Spleen (tissue), 11 donors: Measurements from ENCODE around the gene SLC35F1. TPM values are rescaled to one million over a fixed set of nuclear protein-coding genes. Genes with fewer than 3 reads are reported as not detected.

Source experiments
- DNase-seq: peaks from one replicate; pipeline ENCODE4 v3.0.0-alpha.2; 2020
- H3K27ac ChIP-seq, 8 donors: fragments of 200-600 bp; sonication (generic) in 7 of 8; 1 replicate in 4 of 8; 2 replicates in 4 of 8; pipeline versions ENCODE4 v1.5.0 to v1.8.0; 2016 to 2021; ENCODE audit warnings: inconsistent platforms in 4 of 8, mild to moderate bottlenecking in 4 of 8, moderate library complexity in 1 of 8
- H3K27me3 ChIP-seq, 7 donors: fragments of 200-600 bp; sonication (generic) in 6 of 7; replicated peaks in 1 of 7; 1 replicate in 4 of 7; 2 replicates in 3 of 7; pipeline versions ENCODE4 v1.5.0 to v1.8.0; 2016 to 2021; ENCODE audit warnings: inconsistent platforms in 3 of 7, mild to moderate bottlenecking in 1 of 7
- H3K36me3 ChIP-seq, 6 donors: fragments of 200-600 bp; sonication (generic) in 5 of 6; 1 replicate in 4 of 6; 2 replicates in 2 of 6; pipeline versions ENCODE4 v1.5.0 to v1.8.0; 2016 to 2021; ENCODE audit warnings: inconsistent platforms in 2 of 6
- H3K4me1 ChIP-seq, 6 donors: fragments of 200-600 bp; sonication (generic) in 5 of 6; 1 replicate in 3 of 6; 2 replicates in 3 of 6; pipeline versions ENCODE4 v1.5.0 to v1.8.0; 2016 to 2021; ENCODE audit warnings: inconsistent platforms in 3 of 6
- H3K4me3 ChIP-seq, 8 donors: fragments of 200-600 bp; sonication (generic) in 7 of 8; 1 replicate in 4 of 8; 2 replicates in 4 of 8; pipeline versions ENCODE4 v1.5.0 to v1.8.0; 2016 to 2021; ENCODE audit warnings: inconsistent platforms in 4 of 8, mild to moderate bottlenecking in 4 of 8, moderate library complexity in 2 of 8
- H3K9me3 ChIP-seq, 8 donors: fragments of 200-600 bp; sonication (generic) in 7 of 8; 1 replicate in 4 of 8; 2 replicates in 4 of 8; pipeline versions ENCODE4 v1.5.0 to v1.8.0; 2016 to 2021; ENCODE audit warnings: inconsistent platforms in 4 of 8
- POLR2A ChIP-seq, 3 donors: fragments of 450-650 bp; IDR thresholded peaks; one replicate each; pipeline ENCODE4 v1.5.1; 2017; ENCODE audit warnings: antibody characterized with exemption in 3 of 3, mild to moderate bottlenecking in 1 of 3
- POLR2AphosphoS5 ChIP-seq, 3 donors: sonication (generic); formaldehyde crosslinking; IDR thresholded peaks; one replicate each; pipeline ENCODE4 v1.5.1; 2017; ENCODE audit warnings: antibody characterized with exemption in 3 of 3
- WGBS, 5 donors: extraction: QIAGEN DNeasy Blood & Tissue Kit in 3 of 5; methylation state at CpG; one replicate each; pipeline versions ENCODE4 v1.1.5 to v1.1.7; 2013 to 2018; 5-methylcytosine and 5-hydroxymethylcytosine counted together
- intact Hi-C: fragments of 100-400 bp; cut with DNase I; formaldehyde crosslinking; loops from one replicate; pipeline ENCODE4 v1.15.0; 2023; ENCODE audit warnings: low total_unique reads
- polyA plus RNA-seq, 3 donors: library from polyadenylated mRNA; stranded (reverse); fragments of 200-250 nt; gene quantifications; one replicate each; pipeline ENCODE4 v1.2.1, GENCODE V29; 2013
- total RNA-seq, 7 donors: library from RNA; depleted of rRNA in 3 of 7; stranded (reverse); fragments of >200 nt in 3 of 7; fragmentation: NEBNext Ultra II Directional in 4 of 7; extraction: Animal tissue kit (Norgen Biotek cat#: 25700) in 4 of 7; gene quantifications; one replicate each; pipeline versions ENCODE4 v1.1.0 to v1.2.1, GENCODE V29; 2016 to 2021
- TF ChIP-seq, protein P1 (sequence below), 11 experiments: fragments of 200-600 bp in 7 of 11; fragments of 450-650 bp in 4 of 11; sonication (generic) in 4 of 11; IDR thresholded peaks in 8 of 11; conservative IDR thresholded peaks in 3 of 11; 1 replicate in 7 of 11; 2 replicates in 4 of 11; pipeline versions ENCODE4 v1.4.0 to v1.8.0; 2016 to 2021; ENCODE audit warnings: antibody characterized with exemption in 11 of 11, inconsistent platforms in 4 of 11, mild to moderate bottlenecking in 1 of 11
- donor health status: healthy with polysubstance abuse.
- donor health status: DM: no; HTN: no; CAD: no; lungs with moderate emphysema.
- donor health status: DM: no; HTN: no; CAD: no.
- donor health status: Bipolar disorder and iron deficiency.
- donor health status: healthy.
- donor health status: DM: no; HTN: no; CAD: no.
- donor health status: DM: yes; HTN: yes; CAD: no.

The SLC35F1 gene
- total and polyA plus RNA-seq, 10 donors = 0.13 to 4.0 (median 1.6) TPM

- DNase-seq = no peak
- intact Hi-C loops = no loop called here
- Histone ChIP-seq H3K4me3 (no peak overlapping the region), H3K27ac (no peak overlapping the region), H3K36me3 (no peaks in the 10 kb centered on the region), H3K4me1 (no peaks in the 10 kb centered on the region), H3K27me3 (no peaks in the 10 kb centered on the region), H3K9me3 (no peaks in the 10 kb centered on the region)
- 75 to 87% (median 78%) methylated on average over 5 of the region's 5 CpGs for WGBS, 5 donors
- TF ChIP-seq POLR2AphosphoS5 (IDR thresholded peaks at IDR 0.05) (no peak), POLR2A (IDR thresholded peaks at IDR 0.05) (no peak)
- TF ChIP-seq, protein P1, sequence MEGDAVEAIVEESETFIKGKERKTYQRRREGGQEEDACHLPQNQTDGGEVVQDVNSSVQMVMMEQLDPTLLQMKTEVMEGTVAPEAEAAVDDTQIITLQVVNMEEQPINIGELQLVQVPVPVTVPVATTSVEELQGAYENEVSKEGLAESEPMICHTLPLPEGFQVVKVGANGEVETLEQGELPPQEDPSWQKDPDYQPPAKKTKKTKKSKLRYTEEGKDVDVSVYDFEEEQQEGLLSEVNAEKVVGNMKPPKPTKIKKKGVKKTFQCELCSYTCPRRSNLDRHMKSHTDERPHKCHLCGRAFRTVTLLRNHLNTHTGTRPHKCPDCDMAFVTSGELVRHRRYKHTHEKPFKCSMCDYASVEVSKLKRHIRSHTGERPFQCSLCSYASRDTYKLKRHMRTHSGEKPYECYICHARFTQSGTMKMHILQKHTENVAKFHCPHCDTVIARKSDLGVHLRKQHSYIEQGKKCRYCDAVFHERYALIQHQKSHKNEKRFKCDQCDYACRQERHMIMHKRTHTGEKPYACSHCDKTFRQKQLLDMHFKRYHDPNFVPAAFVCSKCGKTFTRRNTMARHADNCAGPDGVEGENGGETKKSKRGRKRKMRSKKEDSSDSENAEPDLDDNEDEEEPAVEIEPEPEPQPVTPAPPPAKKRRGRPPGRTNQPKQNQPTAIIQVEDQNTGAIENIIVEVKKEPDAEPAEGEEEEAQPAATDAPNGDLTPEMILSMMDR (IDR thresholded peaks at IDR 0.05 in 8 of 11, conservative IDR thresholded peaks at IDR 0.05 in 3 of 11) = no peak
Measured at GRCh38 chr6:118324116-118324515, 417.1 kb downstream of the SLC35F1 start.

DNA sequence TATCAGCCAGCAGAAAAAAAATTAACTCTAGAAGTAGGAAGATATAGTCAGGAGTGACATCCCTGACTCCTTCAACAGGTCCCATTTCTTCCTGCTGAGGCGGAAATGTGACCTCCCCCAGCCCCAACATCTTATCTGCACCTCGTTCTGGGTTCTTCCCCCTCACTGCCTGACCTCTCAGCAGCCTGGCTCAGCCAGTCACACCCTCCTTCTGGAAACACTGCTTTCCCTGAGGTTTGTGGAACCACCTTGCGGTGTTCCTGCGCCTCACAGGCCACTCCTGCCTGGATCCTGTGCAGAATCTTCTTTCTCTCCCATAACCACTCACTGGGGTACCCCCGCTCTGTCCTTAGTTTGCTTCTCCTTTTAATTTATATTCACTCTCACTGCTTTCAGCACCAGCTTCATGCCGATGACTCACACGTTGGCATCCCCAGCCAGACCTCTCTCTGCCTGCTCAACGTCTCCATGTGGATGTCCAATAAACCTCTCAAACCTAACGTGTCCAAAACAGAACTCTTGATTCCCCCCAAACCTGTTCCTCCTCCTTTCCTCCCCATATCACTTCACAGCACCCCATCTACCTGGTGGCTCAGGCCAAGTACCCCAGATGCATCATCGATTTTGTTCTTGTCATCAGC lies 418.3 kb downstream of the SLC35F1 start:
- no peak overlapping the region for H3K4me3 ChIP-seq
- H3K9me3 ChIP-seq = no peaks in the 10 kb centered on the region
- H3K27me3 ChIP-seq = no peaks in the 10 kb centered on the region
- DNase-seq = no peak
- intact Hi-C loops = no loop called here
- H3K36me3 ChIP-seq = no peaks in the 10 kb centered on the region
- H3K4me1 ChIP-seq = no peaks in the 10 kb centered on the region
- TF ChIP-seq, protein P1 (IDR thresholded peaks at IDR 0.05 in 8 of 11, conservative IDR thresholded peaks at IDR 0.05 in 3 of 11) = no peak
- TF ChIP-seq POLR2AphosphoS5 (IDR thresholded peaks at IDR 0.05) = no peak
- no peak for TF ChIP-seq POLR2A (IDR thresholded peaks at IDR 0.05)
- 81 to 85% (median 84%) methylated on average over 10 of the region's 10 CpGs for WGBS, 5 donors
- H3K27ac ChIP-seq = no peak overlapping the region

DNA sequence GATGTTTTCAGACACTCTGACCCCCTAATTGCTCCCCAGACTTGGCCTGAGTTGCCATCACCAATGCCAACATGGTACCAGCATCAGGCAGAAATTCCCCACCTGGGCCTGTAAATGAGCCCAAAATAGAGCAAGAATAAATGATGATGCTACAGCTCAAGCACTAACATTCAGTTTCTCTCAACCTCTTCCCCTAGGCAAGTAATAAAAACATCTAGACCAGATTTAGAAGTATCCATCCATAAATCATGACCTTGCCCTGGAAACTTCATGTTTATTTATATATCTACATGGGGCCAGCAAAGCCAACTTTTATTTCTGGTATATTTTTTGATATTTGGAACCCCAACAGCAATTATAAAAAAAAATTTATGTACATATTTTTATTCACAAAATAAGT lies 419.6 kb downstream of the SLC35F1 start:
- intact Hi-C loops = no loop called here
- H3K36me3 ChIP-seq = no peaks in the 10 kb centered on the region
- DNase-seq = no peak
- H3K27me3 ChIP-seq = no peaks in the 10 kb centered on the region
- H3K4me3 ChIP-seq = no peak overlapping the region
- H3K9me3 ChIP-seq = no peaks in the 10 kb centered on the region
- H3K27ac ChIP-seq = no peak overlapping the region
- TF ChIP-seq POLR2AphosphoS5 (IDR thresholded peaks at IDR 0.05) = no peak
- TF ChIP-seq, protein P1 (IDR thresholded peaks at IDR 0.05 in 8 of 11, conservative IDR thresholded peaks at IDR 0.05 in 3 of 11) = no peak
- TF ChIP-seq POLR2A (IDR thresholded peaks at IDR 0.05) = no peak
- no peaks in the 10 kb centered on the region for H3K4me1 ChIP-seq

GRCh38 chr6:118327237-118327636 lies 420.2 kb downstream of the SLC35F1 start:
- H3K36me3 ChIP-seq = no peaks in the 10 kb centered on the region
- intact Hi-C loops = no loop called here
- TF ChIP-seq POLR2A (IDR thresholded peaks at IDR 0.05) (no peak), POLR2AphosphoS5 (IDR thresholded peaks at IDR 0.05) (no peak)
- TF ChIP-seq, protein P1 (IDR thresholded peaks at IDR 0.05 in 8 of 11, conservative IDR thresholded peaks at IDR 0.05 in 3 of 11) = no peak

More at GRCh38 chr6:118327237-118327636, 420.2 kb downstream of the SLC35F1 start:
- no peaks in the 10 kb centered on the region for H3K9me3 ChIP-seq
- no peaks in the 10 kb centered on the region for H3K4me1 ChIP-seq
- no peak overlapping the region for H3K27ac ChIP-seq
- H3K27me3 ChIP-seq = no peaks in the 10 kb centered on the region
- DNase-seq = no peak
- no peak overlapping the region for H3K4me3 ChIP-seq
